Endodermal cell (in vitro differentiated cells): ENCODE results near the gene TNIK. TPM values are rescaled to one million over a fixed set of nuclear protein-coding genes. Genes with fewer than 3 reads are reported as not detected.
A peak's percentile ranks its signal among the peaks of the same experiment; 100 is the strongest.

Experiments used
- DNase-seq: peaks from one replicate; pipeline ENCODE4 v3.0.0-alpha.2; 2017
- H3K27ac ChIP-seq: 2 replicates; pipeline ENCODE4 v1.5.1; 2013; ENCODE audit warnings: mild to moderate bottlenecking, low read depth, low read length, moderate library complexity
- H3K27me3 ChIP-seq: 2 replicates; pipeline ENCODE4 v1.6.1; 2013; ENCODE audit warnings: mild to moderate bottlenecking, low read length, moderate library complexity; ENCODE audit not compliant: insufficient read depth, control insufficient read depth, poor library complexity, severe bottlenecking
- H3K36me3 ChIP-seq: 2 replicates; pipeline ENCODE4 v1.7.0; 2013; ENCODE audit warnings: mild to moderate bottlenecking, low read length, moderate library complexity; ENCODE audit not compliant: control insufficient read depth, insufficient read depth
- H3K4me1 ChIP-seq: one replicate; pipeline ENCODE4 v1.7.0; 2013; ENCODE audit warnings: low read length; ENCODE audit not compliant: control insufficient read depth, insufficient read depth
- H3K4me3 ChIP-seq: 2 replicates; pipeline ENCODE4 v1.5.1; 2013; ENCODE audit warnings: mild to moderate bottlenecking, low read length, moderate library complexity
- H3K9ac ChIP-seq: 2 replicates; pipeline ENCODE4 v1.6.1; 2013; ENCODE audit warnings: mild to moderate bottlenecking, low read length, moderate library complexity; ENCODE audit not compliant: poor library complexity, severe bottlenecking; ENCODE audit errors: extremely low read depth
- H3K9me3 ChIP-seq: 2 replicates; pipeline ENCODE4 v1.6.1; 2013; ENCODE audit warnings: mild to moderate bottlenecking, low read length, moderate library complexity; ENCODE audit not compliant: control insufficient read depth
- H3K27ac Mint-ChIP-seq: 2 replicates; pipeline ENCODE4 v1.8.0; 2020; ENCODE audit warnings: mixed read lengths
- H3K27me3 Mint-ChIP-seq: 2 replicates; pipeline ENCODE4 v1.8.0; 2021; ENCODE audit warnings: mild to moderate bottlenecking, mixed read lengths; ENCODE audit not compliant: insufficient read depth
- H3K36me3 Mint-ChIP-seq: 2 replicates; pipeline ENCODE4 v1.8.0; 2020; ENCODE audit warnings: low read depth, mixed read lengths
- H3K4me1 Mint-ChIP-seq: 2 replicates; pipeline ENCODE4 v1.8.0; 2020; ENCODE audit warnings: mixed read lengths
- H3K4me3 Mint-ChIP-seq: 2 replicates; pipeline ENCODE4 v1.8.0; 2020; ENCODE audit warnings: mild to moderate bottlenecking, moderate library complexity, mixed read lengths
- H3K9me3 Mint-ChIP-seq: 2 replicates; pipeline ENCODE4 v1.8.0; 2020; ENCODE audit warnings: mild to moderate bottlenecking, mixed read lengths
- CTCF ChIP-seq: fragments of 200-600 bp; sonication (generic); conservative IDR thresholded peaks from 2 replicates; pipeline ENCODE4 v1.5.0; 2021; ENCODE audit warnings: antibody characterized with exemption, mild to moderate bottlenecking
- WGBS, 2 experiments: methylation state at CpG; one replicate each; pipeline versions ENCODE4 v1.1.5 to v1.1.7; 2013; ENCODE audit warnings: missing lambda C conversion rate in 2 of 2, mixed read lengths in 1 of 2; ENCODE audit not compliant: insufficient coverage in 1 of 2, insufficient read length in 1 of 2; 5-methylcytosine and 5-hydroxymethylcytosine counted together
- total RNA-seq, 2 donors: library from RNA; stranded (reverse); fragmentation: NEBNext Ultra II Directional in 1 of 2; extraction: Animal tissue kit (Norgen Biotek cat#: 25700) in 1 of 2; gene quantifications; 2 replicates in 1 of 2; 3 replicates in 1 of 2; pipeline ENCODE4 v1.2.1, GENCODE V29; 2021

Gene TNIK
- total RNA-seq, 2 donors from 2014 or later: 12.2 to 14.9 TPM

- 81% methylated on average over 1 of the region's 1 CpG; no CpG with 5 or more reads in 1 of the 2 experiments for WGBS, 2 experiments
- Mint-ChIP-seq H3K4me1 (peaks cover 3% of the 10 kb centered on the region), H3K27me3 (no peaks in the 10 kb centered on the region), H3K9me3 (peaks cover under 1% of the 10 kb centered on the region), H3K36me3 (no peaks in the 10 kb centered on the region), H3K27ac (no peak overlapping the region), H3K4me3 (no peak overlapping the region)
- no peak for DNase-seq
- Histone ChIP-seq H3K4me3 (no peak overlapping the region), H3K27me3 (no peaks in the 10 kb centered on the region), H3K27ac (no peak overlapping the region), H3K36me3 (no peaks in the 10 kb centered on the region), H3K9ac (no peak overlapping the region), H3K4me1 (no peaks in the 10 kb centered on the region), H3K9me3 (no peaks in the 10 kb centered on the region)
- no peak for TF ChIP-seq CTCF
These were observed 367.7 kb downstream of the TNIK start for GRCh38 chr3:171092467-171092911.

GRCh38 chr3:171090321-171090720 is 369.9 kb downstream of the TNIK start:
- Histone ChIP-seq H3K36me3 (no peaks in the 10 kb centered on the region), H3K27ac (no peak overlapping the region), H3K9me3 (no peaks in the 10 kb centered on the region), H3K27me3 (no peaks in the 10 kb centered on the region), H3K9ac (no peak overlapping the region), H3K4me3 (no peak overlapping the region), H3K4me1 (no peaks in the 10 kb centered on the region)
- Mint-ChIP-seq H3K4me3 (no peak overlapping the region), H3K27me3 (no peaks in the 10 kb centered on the region), H3K4me1 (peaks cover 4% of the 10 kb centered on the region), H3K27ac (no peak overlapping the region), H3K36me3 (no peaks in the 10 kb centered on the region), H3K9me3 (no peaks in the 10 kb centered on the region)
- no peak for DNase-seq
- no peak for TF ChIP-seq CTCF
- WGBS, 2 experiments: 99% methylated on average over 2 of the region's 2 CpGs; no CpG with 5 or more reads in 1 of the 2 experiments

GRCh38 chr3:171088964-171089754 is 371.0 kb downstream of the TNIK start:
- peak overlapping the region; percentile 4 for H3K27ac ChIP-seq
- no peak overlapping the region for H3K4me3 Mint-ChIP-seq
- H3K27me3 ChIP-seq: no peaks in the 10 kb centered on the region
- H3K4me1 ChIP-seq: peaks cover 6% of the 10 kb centered on the region
- no peaks in the 10 kb centered on the region for H3K9me3 ChIP-seq
- WGBS, 2 experiments: 83 to 94% methylated on average over 2 of the region's 2 CpGs
- H3K4me3 ChIP-seq: no peak overlapping the region
- H3K9ac ChIP-seq: no peak overlapping the region
- no peak overlapping the region for H3K27ac Mint-ChIP-seq
- TF ChIP-seq CTCF: no peak
- no peak for DNase-seq
- peaks cover 16% of the 10 kb centered on the region for H3K4me1 Mint-ChIP-seq
- no peaks in the 10 kb centered on the region for H3K36me3 Mint-ChIP-seq
- H3K9me3 Mint-ChIP-seq: no peaks in the 10 kb centered on the region
- H3K36me3 ChIP-seq: no peaks in the 10 kb centered on the region
- H3K27me3 Mint-ChIP-seq: no peaks in the 10 kb centered on the region
